ENCODE data around the gene RNPS1. TPM values are rescaled to one million over a fixed set of nuclear protein-coding genes. Genes with fewer than 3 reads are reported as not detected.
A peak's percentile ranks its signal among the peaks of the same experiment; 100 is the strongest.

The RNPS1 gene
- total RNA-seq, 1 experiment from 2014 or later: 131 TPM

DNA sequence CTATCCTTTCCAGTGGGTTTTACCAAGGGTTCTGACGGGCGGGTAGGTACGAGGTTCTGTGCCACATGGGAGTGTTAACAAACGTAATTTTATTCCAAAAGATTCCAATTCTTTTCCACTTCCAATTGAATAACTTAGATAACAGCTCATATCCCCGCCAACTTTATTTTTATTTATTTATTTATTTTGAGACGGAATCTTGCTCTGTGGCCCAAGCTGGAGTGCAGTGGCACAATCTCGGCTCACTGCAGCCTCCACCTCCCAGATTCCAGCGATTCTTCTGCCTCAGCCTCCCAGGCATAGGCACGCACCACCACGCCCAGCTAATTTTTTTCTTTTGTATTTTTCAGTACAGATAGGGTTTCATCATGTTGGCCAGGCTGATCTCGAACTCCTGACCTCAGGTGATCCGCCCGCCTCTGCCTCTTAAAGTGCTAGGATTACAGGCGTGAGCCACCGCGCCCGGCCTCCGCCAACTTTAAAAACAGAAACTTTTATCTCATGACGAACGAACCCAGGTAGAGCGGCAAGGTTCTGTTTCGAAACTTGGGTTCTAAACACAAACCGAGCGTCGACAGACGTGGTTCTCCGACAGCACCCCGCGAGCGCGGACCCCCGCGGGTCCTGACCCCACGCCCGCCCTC, 17.2 kb downstream of the RNPS1 start:
- BruUV-seq (replicated peaks): TSS peak; percentile 68
- TF ChIP-seq, protein P1, sequence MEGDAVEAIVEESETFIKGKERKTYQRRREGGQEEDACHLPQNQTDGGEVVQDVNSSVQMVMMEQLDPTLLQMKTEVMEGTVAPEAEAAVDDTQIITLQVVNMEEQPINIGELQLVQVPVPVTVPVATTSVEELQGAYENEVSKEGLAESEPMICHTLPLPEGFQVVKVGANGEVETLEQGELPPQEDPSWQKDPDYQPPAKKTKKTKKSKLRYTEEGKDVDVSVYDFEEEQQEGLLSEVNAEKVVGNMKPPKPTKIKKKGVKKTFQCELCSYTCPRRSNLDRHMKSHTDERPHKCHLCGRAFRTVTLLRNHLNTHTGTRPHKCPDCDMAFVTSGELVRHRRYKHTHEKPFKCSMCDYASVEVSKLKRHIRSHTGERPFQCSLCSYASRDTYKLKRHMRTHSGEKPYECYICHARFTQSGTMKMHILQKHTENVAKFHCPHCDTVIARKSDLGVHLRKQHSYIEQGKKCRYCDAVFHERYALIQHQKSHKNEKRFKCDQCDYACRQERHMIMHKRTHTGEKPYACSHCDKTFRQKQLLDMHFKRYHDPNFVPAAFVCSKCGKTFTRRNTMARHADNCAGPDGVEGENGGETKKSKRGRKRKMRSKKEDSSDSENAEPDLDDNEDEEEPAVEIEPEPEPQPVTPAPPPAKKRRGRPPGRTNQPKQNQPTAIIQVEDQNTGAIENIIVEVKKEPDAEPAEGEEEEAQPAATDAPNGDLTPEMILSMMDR (conservative IDR thresholded peaks at IDR 0.05; ENCODE audit: low read depth, low read length): no peak
- TF ChIP-seq EZH2phosphoT487 (IDR thresholded peaks at IDR 0.05; ENCODE audit: borderline replicate concordance, low read length) (no peak), EZH2 (IDR thresholded peaks at IDR 0.05; ENCODE audit: low read length, unreplicated experiment) (no peak)
- ATAC-seq: peak; percentile 10
- H3K27me3 ChIP-seq (ENCODE audit: low read length): no peaks in the 10 kb centered on the region
- no peaks in the 10 kb centered on the region for H3K9me3 ChIP-seq (ENCODE audit: low read length)
- no peaks in the 10 kb centered on the region for H3K9me2 ChIP-seq (replicated peaks; ENCODE audit: low read length)
- peak overlapping the region; percentile 81 for H3K4me3 ChIP-seq (ENCODE audit: low read length)
- intact Hi-C loops (cut with micrococcal nuclease): no loop called here
- peak overlapping the region; percentile 72 for H3K9ac ChIP-seq (ENCODE audit: low read length)
- no peak for DNase-seq
- H3K79me2 ChIP-seq (ENCODE audit: low read length): peaks cover 26% of the 10 kb centered on the region
- peaks cover 13% of the 10 kb centered on the region; the same call in 1 of the 2 replicates for H3K36me3 ChIP-seq (ENCODE audit: low read depth, low read length)
- peaks cover 4% of the 10 kb centered on the region for H3F3A ChIP-seq (ENCODE audit: low read length, unreplicated experiment)
- peak overlapping the region; percentile 67; the same call in 1 of the 2 replicates for H3K27ac ChIP-seq (ENCODE audit: low read length)
- ChIA-PET CTCF (interaction anchor here (0.6 to 1.8 kb wide), 4 partner anchors 26 to 189 kb away, joined by 3 to 18 read pairs (median 5); no protein-coding TSS in a partner anchor), POLR2A (ENCODE audit: unreplicated experiment) (interaction anchor here (0.6 to 0.7 kb wide), 2 partner anchors 57 to 58 kb away, joined by 3 to 8 read pairs; no protein-coding TSS in a partner anchor)
- peaks cover 9% of the 10 kb centered on the region for H3K4me1 ChIP-seq (ENCODE audit: insufficient read depth, low read length)
- no peak overlapping the region for H2AFZ ChIP-seq (ENCODE audit: low read length)
- peak overlapping the region; percentile 85 for H3K4me2 ChIP-seq (ENCODE audit: low read length)
- no peaks in the 10 kb centered on the region for H4K20me1 ChIP-seq (ENCODE audit: low read length)

DNA sequence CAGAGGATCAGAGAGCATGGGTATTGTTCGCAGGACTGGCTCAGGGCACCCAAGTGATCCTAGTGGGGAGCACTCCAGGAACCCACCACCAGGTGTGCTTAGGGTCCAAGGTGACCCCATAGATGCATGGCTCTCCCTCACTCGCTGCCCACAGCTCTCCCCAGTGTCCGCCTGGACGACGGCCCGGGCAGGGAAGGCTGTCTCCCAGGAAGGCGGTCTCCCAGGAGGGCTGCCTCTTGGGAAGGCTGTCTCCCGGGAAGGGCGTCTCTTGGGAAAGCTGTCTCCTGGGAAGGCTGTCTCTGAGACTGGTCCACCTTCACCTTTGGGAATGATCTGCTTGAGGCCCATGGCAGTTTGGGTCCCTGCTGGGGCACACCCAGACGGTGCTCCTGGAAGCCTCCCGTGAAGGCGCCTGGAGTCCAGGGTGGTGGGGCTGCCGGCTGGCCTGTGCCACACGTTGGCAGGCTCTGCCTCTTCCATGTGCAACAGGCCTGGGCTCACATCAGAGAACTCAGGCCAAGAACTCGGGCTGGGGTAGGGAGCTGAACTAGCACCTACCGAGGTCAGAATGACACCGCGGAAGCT, 21.5 kb downstream of the RNPS1 start:
- no TSS peak for BruUV-seq (replicated peaks)
- no peaks in the 10 kb centered on the region for H4K20me1 ChIP-seq (ENCODE audit: low read length)
- H3K9me2 ChIP-seq (replicated peaks; ENCODE audit: low read length): no peaks in the 10 kb centered on the region
- POLR2A ChIA-PET (ENCODE audit: unreplicated experiment): no interaction called here
- intact Hi-C loops (cut with micrococcal nuclease): no loop called here
- H3K27me3 ChIP-seq (ENCODE audit: low read length): no peaks in the 10 kb centered on the region
- H3K36me3 ChIP-seq (ENCODE audit: low read depth, low read length): peaks cover 7% of the 10 kb centered on the region; the same call in 1 of the 2 replicates
- TF ChIP-seq EZH2 (IDR thresholded peaks at IDR 0.05; ENCODE audit: low read length, unreplicated experiment) (no peak), EZH2phosphoT487 (IDR thresholded peaks at IDR 0.05; ENCODE audit: borderline replicate concordance, low read length) (no peak)
- TF ChIP-seq, protein P1 (conservative IDR thresholded peaks at IDR 0.05; ENCODE audit: low read depth, low read length): no peak
- H3K4me2 ChIP-seq (ENCODE audit: low read length): no peak overlapping the region
- H3K27ac ChIP-seq (ENCODE audit: low read length): no peak overlapping the region
- H3K4me1 ChIP-seq (ENCODE audit: insufficient read depth, low read length): peaks cover 7% of the 10 kb centered on the region; the same call in 1 of the 2 replicates
- peaks cover 26% of the 10 kb centered on the region for H3K79me2 ChIP-seq (ENCODE audit: low read length)
- H2AFZ ChIP-seq (ENCODE audit: low read length): no peak overlapping the region
- no peaks in the 10 kb centered on the region for H3F3A ChIP-seq (ENCODE audit: low read length, unreplicated experiment)
- H3K9me3 ChIP-seq (ENCODE audit: low read length): no peaks in the 10 kb centered on the region
- CTCF ChIA-PET: no interaction called here
- no peak overlapping the region for H3K9ac ChIP-seq (ENCODE audit: low read length)
- H3K4me3 ChIP-seq (ENCODE audit: low read length): no peak overlapping the region
- DNase-seq (no peak), ATAC-seq (no peak)
